Endothelial cell of umbilical vein (primary cell): Measurements from ENCODE around the gene RHOA. TPM values are rescaled to one million over a fixed set of nuclear protein-coding genes. Genes with fewer than 3 reads are reported as not detected.

Experiments used
- BruUV-seq: library from RNA; stranded (reverse); fragments of 400-500 nt; replicated peaks from 2 replicates; lab custom pipeline; 2021; lab: Mats Ljungman, UMichigan
- CTCF ChIA-PET: fragments of 300-600, 350-600 bp; sonication (Branson Sonifier 250); formaldehyde crosslinking; loops from one replicate; lab custom pipeline; 2021; ENCODE audit warnings: antibody characterized with exemption, inconsistent platforms; lab: Charles Lee
- POLR2A ChIA-PET: fragments of 300-600, 350-600 bp; sonication (Branson Sonifier 250); formaldehyde crosslinking; loops from one replicate; lab custom pipeline; 2021; ENCODE audit warnings: antibody characterized with exemption, inconsistent platforms; lab: Charles Lee
- DNase-seq: peaks from one replicate; pipeline ENCODE4 v3.0.0-alpha.2; 2011; ENCODE audit warnings: low read depth, low spot score
- FAIRE-seq: peaks from 2 replicates; lab custom pipeline; 2011; peaks lifted over from hg19 to GRCh38; lab: Jason Lieb, UNC
- H2AFZ ChIP-seq: 2 replicates; pipeline ENCODE4 v1.6.0; 2012; ENCODE audit warnings: low read depth, low read length, control low read depth, inconsistent platforms
- H3K27ac ChIP-seq: 2 replicates; pipeline ENCODE4 v1.5.1; 2011; ENCODE audit warnings: low read depth, mild to moderate bottlenecking, control low read depth, low read length, moderate library complexity; ENCODE audit not compliant: insufficient read depth
- H3K27me3 ChIP-seq, 2 experiments: 2 replicates each; pipeline versions ENCODE4 v1.6.0 to v1.6.1; 2011; ENCODE audit warnings: low read length in 2 of 2, mixed read lengths in 1 of 2; ENCODE audit not compliant: control insufficient read depth in 2 of 2, insufficient read depth in 2 of 2
- H3K36me3 ChIP-seq, 2 experiments: 2 replicates in 1 of 2; 3 replicates in 1 of 2; pipeline ENCODE4 v1.5.1; 2011; ENCODE audit warnings: low read length in 2 of 2, mild to moderate bottlenecking in 1 of 2, moderate library complexity in 1 of 2; ENCODE audit not compliant: control insufficient read depth in 2 of 2, insufficient read depth in 2 of 2; ENCODE audit errors: extremely low read depth in 1 of 2
- H3K4me1 ChIP-seq: 3 replicates; pipeline ENCODE4 v1.5.1; 2011; ENCODE audit warnings: mild to moderate bottlenecking, low read length; ENCODE audit not compliant: control insufficient read depth, insufficient read depth; ENCODE audit errors: extremely low read depth
- H3K4me2 ChIP-seq: 2 replicates; pipeline ENCODE4 v1.6.1; 2011; ENCODE audit warnings: low read length, control low read depth, mixed read lengths; ENCODE audit not compliant: insufficient read depth
- H3K4me3 ChIP-seq, 3 experiments: fragments of 200-600 bp in 1 of 3; sonication (generic), shearing (Covaris generic) in 1 of 3; replicated peaks in 1 of 3; 2 replicates each; pipeline ENCODE4 v1.5.1; 2011 to 2016; ENCODE audit warnings: control low read depth in 3 of 3, low read length in 3 of 3, mild to moderate bottlenecking in 2 of 3, inconsistent platforms in 1 of 3, low read depth in 1 of 3, moderate library complexity in 1 of 3; ENCODE audit not compliant: insufficient read depth in 1 of 3
- H3K79me2 ChIP-seq: 2 replicates; pipeline ENCODE4 v1.6.0; 2012; ENCODE audit warnings: low read length, inconsistent platforms; ENCODE audit not compliant: control insufficient read depth, insufficient read depth
- H3K9ac ChIP-seq: replicated peaks from 2 replicates; pipeline ENCODE3; 2011; ENCODE audit warnings: low read length, control low read depth; ENCODE audit not compliant: insufficient read depth; ENCODE audit errors: extremely low read depth
- H3K9me1 ChIP-seq: replicated peaks from 3 replicates; pipeline ENCODE4 v1.6.0; 2011; ENCODE audit warnings: mild to moderate bottlenecking, low read length; ENCODE audit not compliant: control insufficient read depth, insufficient read depth; ENCODE audit errors: extremely low read depth
- H3K9me3 ChIP-seq: replicated peaks from 2 replicates; pipeline ENCODE4 v1.5.1; 2012; ENCODE audit warnings: low read length, inconsistent platforms; ENCODE audit not compliant: control insufficient read depth, insufficient read depth
- H4K20me1 ChIP-seq: replicated peaks from 2 replicates; pipeline ENCODE3; 2011; ENCODE audit warnings: mild to moderate bottlenecking, low read length; ENCODE audit not compliant: control insufficient read depth, insufficient read depth; ENCODE audit errors: extremely low read depth
- CTCF ChIP-seq, 2 donors: IDR thresholded peaks; 1 replicate in 1 of 2; 2 replicates in 1 of 2; pipeline ENCODE4 v1.5.1; 2011; ENCODE audit warnings: low read length in 2 of 2, mild to moderate bottlenecking in 2 of 2, moderate library complexity in 2 of 2, control low read depth in 1 of 2, inconsistent platforms in 1 of 2, low read depth in 1 of 2; ENCODE audit not compliant: insufficient read depth in 1 of 2; ENCODE audit errors: extremely low read depth in 1 of 2
- EZH2 ChIP-seq: IDR thresholded peaks from 2 replicates; pipeline ENCODE4 v1.6.1; 2012; ENCODE audit warnings: borderline replicate concordance, low read depth, mild to moderate bottlenecking, moderate library complexity, low read length, inconsistent platforms; ENCODE audit not compliant: severe bottlenecking
- FOS ChIP-seq: IDR thresholded peaks from 2 replicates; pipeline ENCODE4 v1.6.1; 2011; ENCODE audit warnings: mild to moderate bottlenecking, low read length, moderate library complexity, borderline replicate concordance; ENCODE audit not compliant: insufficient read depth
- GATA2 ChIP-seq: IDR thresholded peaks from 2 replicates; pipeline ENCODE4 v1.7.0; 2011; ENCODE audit warnings: low read depth, mild to moderate bottlenecking, moderate library complexity, mixed read lengths, low read length; ENCODE audit not compliant: insufficient read length, insufficient read depth
- JUN ChIP-seq: IDR thresholded peaks from 2 replicates; pipeline ENCODE4 v1.6.1; 2011; ENCODE audit warnings: borderline replicate concordance, low read depth; ENCODE audit not compliant: insufficient read length, insufficient read depth
- MAX ChIP-seq: IDR thresholded peaks from 2 replicates; pipeline ENCODE4 v1.6.1; 2011; ENCODE audit not compliant: insufficient read depth, insufficient read length
- POLR2A ChIP-seq: IDR thresholded peaks from 2 replicates; pipeline ENCODE4 v1.6.1; 2012; ENCODE audit warnings: low read depth, mild to moderate bottlenecking, control low read depth, low read length
- POLR2AphosphoS5 ChIP-seq: IDR thresholded peaks from 2 replicates; pipeline ENCODE4 v1.6.1; 2012; ENCODE audit warnings: low read depth, mild to moderate bottlenecking, control low read depth, low read length, moderate library complexity; ENCODE audit not compliant: insufficient read depth
- dilution Hi-C: fragments of 300-500 bp; cut with MboI; formaldehyde crosslinking; loops from one replicate; pipeline ENCODE4 v1.15.0; 2019; ENCODE audit warnings: low sequenced_read_pairs; ENCODE audit not compliant: extremely low pct_ligation_motif_present
- intact Hi-C: fragments of 100-400 bp; cut with micrococcal nuclease; formaldehyde crosslinking; loops from one replicate; pipeline ENCODE4 v1.10.0; 2022
- polyA plus RNA-seq, 4 experiments: library from polyadenylated mRNA; depleted of rRNA in 3 of 4; stranded (reverse) in 3 of 4; unstranded in 1 of 4; fragments of >200 nt; gene quantifications; 2 replicates each; pipeline versions ENCODE4 v1.2.1 to v1.2.3, GENCODE V29; 2011 to 2012; ENCODE audit warnings: missing spikeins in 1 of 4
- total RNA-seq: library from RNA; stranded (reverse); gene quantifications from 2 replicates; pipeline ENCODE4 v1.2.3, GENCODE V29; 2021

RHOA gene
- total and polyA plus RNA-seq, 2 donors (not counting 3 experiments of a cell fraction or from before 2014, with no cell fraction given): 450 to 580 TPM

GRCh38 chr3:49460956-49461355 lies 49.2 kb upstream of the RHOA start:
- Histone ChIP-seq H3K4me2 (no peak overlapping the region), H3K9me1 (no peaks in the 10 kb centered on the region), H3K27me3 (no peaks in the 10 kb centered on the region), H3K27ac (no peak overlapping the region), H3K9ac (no peak overlapping the region), H3K9me3 (no peaks in the 10 kb centered on the region), H4K20me1 (no peaks in the 10 kb centered on the region), H3K4me3 (no peak overlapping the region), H3K36me3 (no peaks in the 10 kb centered on the region), H3K4me1 (no peaks in the 10 kb centered on the region), H2AFZ (no peak overlapping the region), H3K79me2 (no peaks in the 10 kb centered on the region)
- dilution Hi-C loops: no loop called here
- DNase-seq (no peak), FAIRE-seq (no peak)
- intact Hi-C loops: no loop called here
- TF ChIP-seq POLR2A (no peak), JUN (no peak), POLR2AphosphoS5 (no peak), GATA2 (no peak), CTCF (IDR thresholded peaks at IDR 0.05; ENCODE audit: extremely low read depth in 1 of 2, insufficient read depth in 1 of 2, low read depth in 1 of 2, low read length in 2 of 2) (no peak), EZH2 (no peak), MAX (no peak), FOS (no peak)
- BruUV-seq: no TSS peak
- CTCF ChIA-PET: interaction anchor here (2.9 kb wide), 1 partner anchor 11 kb away, joined by 24 read pairs; no protein-coding TSS in a partner anchor
- POLR2A ChIA-PET: no interaction called here
